ENCODE measurements around the gene UPF3A.

The UPF3A gene

DNA sequence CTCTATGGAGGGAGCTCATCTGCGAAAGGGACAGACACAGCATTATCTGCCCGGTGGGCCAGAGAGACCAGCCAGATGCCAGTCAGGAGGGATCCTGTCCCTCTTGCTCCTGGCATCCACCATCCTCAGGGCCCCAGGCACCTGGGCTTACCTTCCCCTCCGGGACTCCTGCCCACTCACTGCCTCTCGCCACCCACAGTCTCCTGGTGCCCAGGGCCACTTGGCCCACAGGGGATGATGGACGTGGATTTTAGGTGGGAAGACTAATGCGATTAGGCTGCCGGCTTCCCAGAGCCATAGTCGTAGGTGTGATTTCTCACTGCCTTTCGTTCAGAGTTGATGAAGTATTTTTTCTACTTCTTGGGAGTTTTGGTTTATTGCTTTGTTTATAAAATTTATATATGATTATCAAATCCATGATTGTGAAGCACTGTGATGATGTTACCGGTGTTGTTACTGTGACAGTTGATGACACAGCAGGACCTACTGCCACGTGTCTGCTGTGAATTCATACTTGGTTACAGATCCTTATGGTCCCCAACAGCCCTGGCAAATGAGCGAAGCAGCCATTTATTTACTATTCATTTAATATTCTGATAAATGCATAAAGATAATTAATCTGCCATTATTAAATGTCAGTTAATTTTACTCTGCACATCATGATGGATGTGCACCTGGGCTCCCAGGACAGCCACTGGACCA is 18.4 kb downstream of the UPF3A start:
- in situ Hi-C loops (cut with MboI; ENCODE audit: low sequenced_read_pairs) = no loop called here

DNA sequence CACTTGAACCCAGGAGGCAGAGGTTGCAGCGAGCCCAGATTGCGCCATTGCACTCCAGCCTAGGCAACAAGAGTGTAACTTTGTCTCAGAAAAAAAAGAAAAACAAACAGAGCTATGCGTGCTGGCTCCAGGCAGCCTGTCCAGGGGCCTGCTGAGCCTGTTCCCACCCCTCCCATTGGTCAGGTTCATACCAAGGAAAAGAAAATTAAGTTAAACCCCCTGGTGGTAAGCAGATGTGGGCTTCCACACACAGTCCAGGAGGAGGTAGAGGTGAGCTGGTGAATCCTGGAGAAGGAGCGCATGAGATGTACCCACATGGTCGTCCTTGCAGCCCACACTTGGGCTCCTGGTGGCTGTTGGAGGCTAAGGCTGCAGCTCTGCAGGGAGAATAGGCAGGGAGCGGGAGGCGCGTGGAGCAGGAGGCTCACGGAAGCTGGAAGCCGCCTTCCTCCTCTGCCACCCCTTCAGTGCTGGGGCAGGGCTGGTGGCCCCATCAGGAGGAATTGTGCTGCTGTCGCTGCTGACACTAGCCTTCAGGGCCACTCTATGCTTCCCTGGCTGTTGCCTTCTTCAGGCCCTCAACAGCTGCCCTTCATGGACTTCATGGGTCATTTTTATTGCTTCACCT is 22.4 kb downstream of the UPF3A start:
- in situ Hi-C loops (cut with MboI; ENCODE audit: low sequenced_read_pairs) = no loop called here

DNA sequence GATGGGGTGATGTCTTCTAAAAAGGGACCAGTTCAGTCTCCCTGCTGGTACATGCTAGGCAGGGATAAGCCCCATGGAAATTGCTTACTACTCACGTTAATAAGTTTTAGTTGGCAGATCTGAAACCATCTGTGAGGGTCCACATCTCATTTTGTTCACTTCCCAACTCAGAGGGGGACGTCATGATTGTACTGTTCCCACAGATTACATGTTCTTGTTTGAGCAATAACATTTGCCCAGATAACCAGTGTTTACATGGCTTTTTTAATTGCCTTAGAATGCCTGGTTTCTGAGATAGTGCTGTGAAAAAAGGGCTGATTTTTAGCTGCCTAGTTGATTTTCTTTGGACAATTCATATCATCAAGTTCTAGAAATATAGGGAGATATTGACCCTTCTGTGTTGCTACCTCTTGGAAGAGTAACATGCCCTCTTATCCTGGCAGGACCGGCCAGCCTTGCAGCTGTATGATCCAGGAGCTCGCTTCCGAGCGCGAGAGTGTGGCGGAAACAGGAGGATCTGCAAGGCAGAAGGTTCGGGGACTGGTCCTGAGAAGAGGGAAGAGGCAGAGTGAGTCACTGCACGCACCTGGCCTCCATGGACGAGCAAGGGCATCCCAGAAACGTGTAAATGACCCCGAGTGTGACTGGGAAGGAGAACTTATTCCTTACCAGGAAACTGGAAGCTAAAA is 23.1 kb downstream of the UPF3A start:
- in situ Hi-C loops (cut with MboI; ENCODE audit: low sequenced_read_pairs) = no loop called here

DNA sequence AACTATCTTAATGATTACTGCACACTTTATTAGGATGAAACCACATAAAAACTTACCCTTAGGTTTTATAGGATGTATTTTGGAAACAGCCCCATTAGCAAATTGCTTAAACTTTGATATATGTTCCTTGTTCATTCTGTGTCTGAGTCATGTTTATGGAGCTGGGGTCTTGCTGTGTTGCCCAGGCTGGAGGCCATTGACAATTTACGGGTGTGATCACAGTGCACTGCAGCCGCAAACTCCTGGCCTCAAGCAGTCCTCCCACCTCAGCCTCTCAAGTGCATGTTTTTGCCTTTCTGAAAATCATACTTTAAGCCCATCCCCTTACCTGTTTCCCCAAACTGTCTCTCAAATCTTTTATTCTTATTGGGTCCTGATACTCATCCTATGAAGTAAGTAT is 27.7 kb downstream of the UPF3A start:
- in situ Hi-C loops (cut with MboI; ENCODE audit: low sequenced_read_pairs) = no loop called here

DNA sequence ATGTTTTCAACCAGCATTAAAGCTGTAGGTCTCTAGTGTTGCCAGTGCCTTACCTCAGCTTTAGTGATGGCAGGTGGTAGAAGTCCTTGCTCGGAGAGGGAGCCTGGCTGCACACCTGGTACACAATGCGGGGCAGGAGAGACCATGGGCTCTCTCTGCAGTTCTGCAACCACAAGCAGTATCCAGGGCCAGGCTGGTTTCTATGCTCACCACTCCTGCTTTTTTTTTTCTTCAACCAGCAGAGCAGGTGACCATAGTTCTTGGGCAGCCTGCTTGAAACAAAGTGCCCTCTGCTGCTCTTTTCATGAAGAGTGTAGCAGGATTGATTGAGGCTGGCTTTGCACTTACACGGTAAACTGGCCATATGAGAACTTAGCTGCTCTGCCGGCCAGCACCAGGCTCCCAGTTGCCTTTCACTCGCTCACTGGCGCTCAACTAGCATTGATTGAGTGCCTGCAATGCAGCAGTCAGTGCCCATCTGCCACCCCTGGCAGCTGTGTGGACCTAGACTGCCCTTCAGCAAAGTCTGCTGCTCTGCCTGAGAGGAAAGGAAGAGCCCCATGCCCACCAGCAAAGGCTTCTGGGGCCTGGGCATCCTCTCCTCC is 28.5 kb downstream of the UPF3A start:
- in situ Hi-C loops (cut with MboI; ENCODE audit: low sequenced_read_pairs) = no loop called here

DNA sequence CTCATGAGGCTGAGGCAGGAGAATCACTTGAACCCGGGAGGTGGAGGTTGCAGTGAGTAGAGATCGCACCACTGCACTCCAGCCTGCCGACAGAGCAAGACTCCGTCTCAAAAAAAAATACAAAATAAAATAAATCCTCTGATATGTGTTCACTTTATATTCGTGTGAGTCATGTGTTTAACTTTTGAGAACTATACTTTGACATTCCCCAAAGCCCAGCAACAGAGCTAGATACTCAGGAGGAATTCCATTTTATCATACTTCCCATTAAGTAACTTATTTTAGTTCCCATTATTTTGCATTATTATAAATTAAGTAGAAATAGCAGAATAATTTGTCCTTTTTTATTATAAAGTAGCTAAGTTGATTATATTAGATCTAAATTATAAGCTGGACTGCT is 29.6 kb downstream of the UPF3A start:
- in situ Hi-C loops (cut with MboI; ENCODE audit: low sequenced_read_pairs) = no loop called here

DNA sequence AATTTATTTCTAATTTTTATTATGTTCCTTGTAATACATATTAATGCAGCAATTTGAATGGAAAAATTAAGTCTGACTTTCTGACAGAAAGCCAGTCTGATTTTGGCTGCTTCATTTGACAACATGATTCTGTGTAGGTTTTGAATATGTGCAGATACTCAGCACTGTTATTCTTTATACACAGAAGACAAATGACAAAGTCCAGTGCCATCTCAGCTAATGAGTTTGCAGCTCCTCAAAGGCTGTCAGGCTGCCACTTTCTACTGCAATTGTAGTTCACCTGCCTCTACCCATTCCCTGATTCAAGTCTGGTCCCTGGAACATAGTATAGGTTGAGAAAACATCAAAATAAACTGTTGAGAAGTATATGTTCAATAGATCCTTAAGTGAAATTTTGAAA is 30.0 kb downstream of the UPF3A start:
- in situ Hi-C loops (cut with MboI; ENCODE audit: low sequenced_read_pairs) = no loop called here

DNA sequence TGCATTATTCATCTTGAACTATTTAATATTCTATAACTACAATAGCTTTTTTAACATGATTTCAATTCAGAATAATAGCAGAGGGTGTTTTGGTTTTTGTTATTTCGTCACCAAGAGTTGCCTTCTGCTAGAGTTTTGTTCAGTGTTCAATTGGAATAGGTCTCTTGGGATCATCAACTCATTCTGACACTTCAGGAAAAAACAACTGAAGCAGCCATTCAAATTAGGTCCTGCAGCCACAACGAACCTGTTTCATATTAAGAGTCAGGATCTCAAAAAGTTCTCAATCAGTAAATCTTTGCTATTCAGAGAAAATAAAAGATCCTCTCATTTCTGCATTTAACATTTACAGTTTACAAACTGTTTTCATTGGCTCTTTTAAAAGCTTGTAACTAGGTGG is 30.5 kb downstream of the UPF3A start:
- in situ Hi-C loops (cut with MboI; ENCODE audit: low sequenced_read_pairs) = no loop called here

DNA sequence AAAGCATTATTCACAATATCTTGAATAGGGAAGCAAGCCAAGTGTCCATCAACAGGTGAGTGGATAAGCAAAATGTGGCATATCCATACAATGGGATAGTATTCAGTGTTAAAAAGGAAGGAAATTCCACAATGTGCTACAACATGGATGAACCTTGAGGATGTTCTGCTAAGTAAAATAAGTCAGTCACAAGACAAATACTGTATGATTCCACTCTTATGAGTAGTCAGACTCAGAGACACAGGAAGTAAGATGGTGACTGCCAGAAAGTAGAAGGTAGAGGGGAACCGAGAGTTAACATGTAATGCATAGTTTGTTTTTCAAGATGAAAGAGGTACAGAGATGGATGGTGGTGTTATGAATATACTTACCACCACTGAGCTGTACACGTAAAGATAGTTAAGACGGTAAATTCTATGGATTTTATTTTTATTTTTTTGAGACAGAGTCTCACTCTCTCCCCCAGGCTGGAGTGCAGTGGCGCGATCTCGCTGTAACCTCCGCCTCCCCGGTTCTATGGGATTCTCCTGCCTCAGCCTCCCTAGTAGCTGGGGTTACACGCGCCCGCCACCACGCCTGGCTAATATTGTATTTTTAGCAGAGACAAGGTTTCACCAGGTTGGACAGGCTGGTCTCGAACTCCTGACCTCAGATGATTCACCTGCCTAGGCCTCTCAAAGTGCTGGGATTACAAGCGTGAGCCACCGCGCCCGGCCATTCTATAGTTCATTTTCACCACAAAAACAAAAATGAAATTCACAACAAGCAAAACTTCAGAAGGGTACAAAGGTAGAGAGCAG is 31.9 kb downstream of the UPF3A start:
- in situ Hi-C loops (cut with MboI; ENCODE audit: low sequenced_read_pairs) = no loop called here

DNA sequence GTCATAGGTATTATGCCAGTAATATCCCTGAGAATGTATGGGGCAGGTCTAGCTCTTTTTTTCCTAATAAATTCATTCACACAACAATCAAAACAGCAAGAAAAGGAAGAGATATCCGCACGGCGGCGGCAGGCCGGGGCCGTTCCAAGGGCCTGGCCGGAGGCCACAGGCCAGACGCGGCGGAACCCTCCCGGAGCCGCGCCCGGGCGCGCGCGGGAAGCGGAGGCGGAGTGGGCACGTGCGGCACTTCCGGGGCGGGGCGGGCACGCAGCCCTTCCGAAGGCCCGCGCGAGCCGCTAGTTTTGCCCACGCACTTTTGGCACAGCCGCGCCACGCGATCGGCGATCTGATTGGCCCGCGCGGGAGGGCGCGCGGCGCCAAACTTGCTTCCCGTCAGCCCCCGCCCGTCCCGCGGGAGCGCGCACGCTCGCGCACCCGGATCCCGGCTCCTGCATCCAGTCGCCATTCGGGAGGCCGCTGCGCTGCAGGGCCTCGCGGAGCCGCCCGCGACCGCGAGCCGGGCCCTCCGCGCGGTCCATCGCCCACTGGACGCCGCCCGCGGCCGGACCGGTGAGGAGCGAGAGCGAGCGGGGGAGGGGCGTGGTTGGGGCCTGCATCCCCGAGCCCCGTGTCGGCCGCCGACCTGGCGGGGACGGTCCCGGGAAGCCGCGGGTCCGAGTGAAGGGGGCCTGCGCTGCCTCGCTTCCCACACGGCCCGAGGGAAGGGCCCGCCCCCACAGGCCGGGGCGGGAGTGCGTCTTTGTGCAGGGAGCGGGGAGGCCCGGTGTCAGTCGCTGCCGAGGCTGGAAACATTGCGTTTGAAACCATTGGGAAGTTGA is 32.9 kb downstream of the UPF3A start, which contains the start of gene CHAMP1:
CHAMP1 (plus strand) TSS at position 430 of the 839 bp plus-strand sequence. CDS start 9,340 bp downstream, outside the sequence.
- in situ Hi-C loops (cut with MboI; ENCODE audit: low sequenced_read_pairs) = no loop called here

DNA sequence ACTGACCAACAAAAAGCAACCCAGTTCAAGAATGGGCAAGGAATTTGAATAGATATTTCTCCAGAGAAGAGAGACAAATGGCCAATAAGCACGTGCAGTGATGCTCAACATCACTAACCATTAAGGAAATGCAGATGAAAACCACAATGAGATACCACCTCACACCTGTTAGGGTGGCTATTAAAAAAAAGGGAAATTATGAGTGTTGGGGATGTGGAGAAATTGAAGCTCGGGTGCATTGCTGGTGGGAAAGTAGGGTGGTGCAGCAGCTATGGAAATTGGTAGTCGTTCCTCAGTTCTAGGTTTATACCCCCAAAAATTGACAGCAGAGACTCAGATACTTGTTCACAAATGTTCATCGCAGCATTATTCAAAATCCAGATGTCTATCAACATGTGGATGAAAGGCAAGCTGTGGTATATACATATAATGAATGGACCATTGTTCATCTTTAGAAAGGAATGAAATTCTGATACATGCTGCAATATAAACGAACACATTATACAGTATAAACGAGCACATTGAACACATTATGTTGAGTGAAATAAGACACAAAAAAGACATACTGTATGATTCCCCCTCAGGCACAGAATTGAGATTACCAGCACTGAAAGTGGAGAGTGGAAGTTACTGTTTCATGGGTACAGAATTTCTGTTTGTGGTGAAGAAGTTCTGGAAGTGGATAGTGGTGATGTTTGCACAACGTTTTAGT is 33.8 kb downstream of the UPF3A start:
- in situ Hi-C loops (cut with MboI; ENCODE audit: low sequenced_read_pairs) = no loop called here

DNA sequence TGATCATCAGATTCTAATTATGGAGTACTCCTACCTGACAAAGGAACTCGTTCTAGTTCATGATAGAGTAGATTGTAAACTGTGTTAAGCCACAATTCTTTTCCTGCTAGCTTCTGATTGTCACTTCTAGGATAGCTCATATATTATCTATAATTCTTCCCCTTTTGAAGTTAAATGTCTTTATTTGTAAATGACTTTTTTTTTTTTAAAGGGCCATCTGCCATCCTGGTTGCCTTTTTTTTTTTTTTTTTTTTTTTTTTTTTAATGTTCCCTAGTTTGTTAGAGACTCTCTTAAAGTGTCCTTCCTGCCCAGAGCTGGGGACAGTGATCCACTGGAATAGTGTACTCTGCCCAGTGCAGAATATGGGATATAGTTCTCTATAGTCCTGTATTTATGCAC is 37.2 kb downstream of the UPF3A start:
- in situ Hi-C loops (cut with MboI; ENCODE audit: low sequenced_read_pairs) = no loop called here

DNA sequence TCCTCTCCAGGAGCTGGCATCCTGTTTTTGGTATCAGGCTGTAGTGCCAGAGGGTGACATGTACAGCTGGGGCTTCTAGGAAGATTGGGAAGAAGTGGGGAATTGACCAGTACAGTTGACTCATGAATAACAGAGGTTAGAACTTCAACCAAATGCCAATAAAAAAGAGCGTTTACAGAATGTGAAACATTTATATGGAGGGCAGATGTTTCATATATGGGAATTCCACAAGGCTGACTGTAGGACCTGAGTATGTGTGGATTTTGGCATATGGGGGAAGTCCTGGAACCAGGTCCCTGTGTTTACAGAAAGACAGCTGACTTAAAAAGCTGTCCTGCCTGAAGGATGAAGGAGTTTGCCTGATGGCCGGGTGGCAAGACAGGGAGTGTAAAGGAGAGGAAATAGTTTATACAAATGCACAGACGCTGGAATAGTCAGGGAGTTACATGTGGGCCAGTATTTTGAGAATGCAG is 38.1 kb downstream of the UPF3A start:
- in situ Hi-C loops (cut with MboI; ENCODE audit: low sequenced_read_pairs) = no loop called here

DNA sequence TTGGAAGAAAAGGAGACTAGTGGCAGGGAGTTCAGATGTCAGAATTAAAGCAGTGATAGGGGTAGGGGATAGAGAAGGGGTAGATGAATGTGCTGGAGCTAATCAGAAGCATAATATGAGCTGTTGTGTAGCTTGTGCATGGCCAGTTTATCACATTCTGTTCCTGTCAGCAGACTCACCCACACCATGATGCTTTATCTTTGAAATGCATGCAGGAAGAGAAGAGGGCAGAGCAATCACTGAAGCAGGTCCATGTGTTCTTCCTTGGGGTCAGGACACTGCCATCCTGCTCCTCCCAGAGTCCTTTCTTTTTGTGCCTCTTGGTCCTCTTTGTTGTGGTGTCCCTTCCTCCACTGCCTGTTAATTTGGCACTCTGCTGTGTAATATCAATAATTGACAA is 38.7 kb downstream of the UPF3A start:
- in situ Hi-C loops (cut with MboI; ENCODE audit: low sequenced_read_pairs) = no loop called here

DNA sequence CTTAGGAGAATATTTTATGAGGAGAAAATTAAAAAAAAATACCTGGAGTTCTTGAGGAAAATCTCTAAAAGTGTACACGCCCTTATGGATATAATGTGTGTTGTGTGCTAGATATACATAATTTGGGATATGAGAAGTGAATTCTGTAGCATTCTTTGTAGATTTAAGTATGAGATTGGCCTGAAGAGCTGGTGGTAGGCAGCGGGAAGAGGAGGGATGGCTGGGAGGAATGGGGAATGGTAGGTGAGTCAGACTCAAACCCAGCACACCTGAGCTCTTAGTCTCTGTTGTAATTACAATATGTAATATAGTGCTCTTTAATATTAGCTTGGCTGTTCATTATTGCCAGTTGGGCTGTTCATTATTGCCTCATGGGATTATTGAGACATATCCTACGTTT is 39.9 kb downstream of the UPF3A start:
- in situ Hi-C loops (cut with MboI; ENCODE audit: low sequenced_read_pairs) = no loop called here

DNA sequence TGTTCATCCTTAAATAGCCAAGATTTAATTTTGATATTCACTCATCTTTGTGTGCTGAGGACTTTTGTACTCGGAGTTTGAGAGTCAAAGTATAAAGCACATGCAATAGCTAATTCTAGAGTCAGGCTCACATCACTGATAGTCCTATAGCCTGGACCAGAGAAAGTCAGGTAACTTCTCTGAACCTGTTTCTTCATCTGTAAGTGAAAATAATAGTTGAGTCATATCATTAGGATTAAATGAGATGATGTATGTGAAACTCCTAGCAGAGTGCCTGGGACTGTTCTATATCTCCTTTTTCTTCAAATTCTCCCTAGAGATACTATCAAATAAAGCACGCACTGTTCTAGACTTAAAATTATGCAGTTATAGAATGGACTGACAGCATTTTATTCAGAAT is 41.9 kb downstream of the UPF3A start:
- in situ Hi-C loops (cut with MboI; ENCODE audit: low sequenced_read_pairs) = no loop called here

DNA sequence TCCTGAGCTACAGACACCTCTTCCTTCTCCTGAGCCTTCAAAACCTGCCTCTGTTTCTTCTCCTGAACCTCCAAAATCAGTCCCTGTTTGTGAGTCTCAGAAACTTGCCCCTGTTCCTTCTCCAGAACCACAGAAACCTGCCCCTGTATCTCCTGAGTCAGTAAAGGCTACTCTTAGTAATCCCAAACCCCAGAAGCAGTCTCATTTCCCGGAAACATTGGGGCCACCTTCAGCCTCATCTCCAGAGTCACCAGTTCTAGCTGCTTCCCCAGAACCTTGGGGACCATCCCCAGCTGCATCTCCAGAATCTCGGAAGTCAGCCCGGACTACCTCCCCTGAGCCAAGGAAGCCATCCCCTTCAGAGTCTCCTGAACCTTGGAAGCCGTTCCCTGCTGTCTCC is 42.9 kb downstream of the UPF3A start:
- in situ Hi-C loops (cut with MboI; ENCODE audit: low sequenced_read_pairs) = no loop called here

DNA sequence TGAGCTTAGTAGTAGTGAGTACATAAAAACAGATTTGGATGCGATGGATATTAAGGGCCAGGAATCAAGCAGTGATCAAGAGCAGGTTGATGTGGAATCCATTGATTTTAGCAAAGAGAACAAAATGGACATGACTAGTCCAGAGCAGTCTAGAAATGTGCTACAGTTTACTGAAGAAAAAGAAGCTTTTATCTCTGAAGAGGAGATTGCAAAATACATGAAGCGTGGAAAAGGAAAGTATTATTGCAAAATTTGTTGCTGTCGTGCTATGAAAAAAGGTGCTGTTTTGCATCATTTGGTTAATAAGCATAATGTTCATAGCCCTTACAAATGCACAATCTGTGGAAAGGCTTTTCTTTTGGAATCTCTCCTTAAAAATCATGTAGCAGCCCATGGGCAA is 44.3 kb downstream of the UPF3A start:
- in situ Hi-C loops (cut with MboI; ENCODE audit: low sequenced_read_pairs) = no loop called here

DNA sequence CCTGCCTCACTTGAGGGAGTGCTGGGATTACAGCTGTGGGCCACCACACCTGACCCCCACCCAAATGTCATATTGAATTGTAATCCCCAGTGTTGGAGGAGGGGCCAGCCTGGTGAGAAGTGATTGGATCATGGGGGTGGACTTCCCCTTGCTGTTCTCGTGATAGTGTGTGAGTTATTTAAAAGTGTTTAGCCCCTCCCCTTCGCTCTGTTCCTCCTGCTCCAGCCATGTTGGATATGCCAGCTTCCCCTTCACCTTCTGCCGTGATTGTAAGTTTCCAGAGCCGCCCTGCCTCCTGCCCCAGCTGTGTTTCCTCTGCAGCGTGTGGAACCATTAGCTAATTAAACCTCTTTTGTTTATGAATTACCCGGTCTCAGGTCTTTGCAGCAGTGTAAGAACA is 46.6 kb downstream of the UPF3A start:
- in situ Hi-C loops (cut with MboI; ENCODE audit: low sequenced_read_pairs) = no loop called here

Measured in hTERT RPE-1 (cell line).